ENCODE data around the gene TAF4B.
"Not testable (repeated sequence)": the region's sequence is repeated elsewhere in the genome, so short reads cannot be mapped to it uniquely, and the experiment has no call there.

Gene TAF4B

GRCh38 chr18:26303222-26303621 lies 77.0 kb downstream of the TAF4B start:
- DNase-seq (ENCODE audit: low spot score) = not testable (repeated sequence)

GRCh38 chr18:26304511-26304910 lies 78.3 kb downstream of the TAF4B start:
- no peak for DNase-seq (ENCODE audit: low spot score)

- peak; percentile 60 for DNase-seq (ENCODE audit: low spot score)
Measured at GRCh38 chr18:26307161-26307773, 81.0 kb downstream of the TAF4B start.

GRCh38 chr18:26309281-26309680 lies 83.0 kb downstream of the TAF4B start:
- no peak for DNase-seq (ENCODE audit: low spot score)

GRCh38 chr18:26312199-26312598 lies 86.0 kb downstream of the TAF4B start:
- DNase-seq (ENCODE audit: low spot score) = no peak

- no peak for DNase-seq (ENCODE audit: low spot score)
Measured at GRCh38 chr18:26317398-26317797, 91.2 kb downstream of the TAF4B start.

GRCh38 chr18:26320686-26321085 lies 94.4 kb downstream of the TAF4B start:
- no peak for DNase-seq (ENCODE audit: low spot score)

GRCh38 chr18:26322890-26323653 lies 96.8 kb downstream of the TAF4B start:
- DNase-seq (ENCODE audit: low spot score) = no peak

- no peak for DNase-seq (ENCODE audit: low spot score)
Measured at GRCh38 chr18:26325771-26326170, 99.5 kb downstream of the TAF4B start.

GRCh38 chr18:26327062-26327461 lies 100.8 kb downstream of the TAF4B start:
- DNase-seq (ENCODE audit: low spot score) = no peak

- no peak for DNase-seq (ENCODE audit: low spot score)
Measured at GRCh38 chr18:26332991-26333390, 106.7 kb downstream of the TAF4B start.

- DNase-seq (ENCODE audit: low spot score) = no peak
Measured at GRCh38 chr18:26335156-26335555, 108.9 kb downstream of the TAF4B start.

GRCh38 chr18:26335571-26336487 lies 109.6 kb downstream of the TAF4B start:
- no peak for DNase-seq (ENCODE audit: low spot score)

GRCh38 chr18:26336572-26336971 lies 110.3 kb downstream of the TAF4B start:
- DNase-seq (ENCODE audit: low spot score) = peak; percentile 51

- no peak for DNase-seq (ENCODE audit: low spot score)
Measured at GRCh38 chr18:26342646-26343045, 116.4 kb downstream of the TAF4B start.

GRCh38 chr18:26350961-26351360 lies 124.7 kb downstream of the TAF4B start:
- DNase-seq (ENCODE audit: low spot score) = no peak

GRCh38 chr18:26356045-26356785 lies 130.0 kb downstream of the TAF4B start:
- DNase-seq (ENCODE audit: low spot score) = no peak

- DNase-seq (ENCODE audit: low spot score) = no peak
Measured at GRCh38 chr18:26357960-26358359, 131.7 kb downstream of the TAF4B start.

- DNase-seq (ENCODE audit: low spot score) = no peak
Measured at GRCh38 chr18:26362021-26362420, 135.8 kb downstream of the TAF4B start.

GRCh38 chr18:26367425-26367824 lies 141.2 kb downstream of the TAF4B start:
- no peak for DNase-seq (ENCODE audit: low spot score)

- no peak for DNase-seq (ENCODE audit: low spot score)
Measured at GRCh38 chr18:26370037-26370436, 143.8 kb downstream of the TAF4B start.

GRCh38 chr18:26376105-26376504 lies 149.9 kb downstream of the TAF4B start:
- DNase-seq (ENCODE audit: low spot score) = no peak

Measured in SK-N-DZ (cell line).